ENCODE results near the gene C4orf33.

C4orf33 gene

GRCh38 chr4:129131343-129131742, 35.4 kb downstream of the C4orf33 start:
- no peak for DNase-seq

- no peak for DNase-seq
Measured at GRCh38 chr4:129136433-129136832, 40.5 kb downstream of the C4orf33 start.

- DNase-seq = no peak
Measured at GRCh38 chr4:129138810-129139496, 43.0 kb downstream of the C4orf33 start.

DNA sequence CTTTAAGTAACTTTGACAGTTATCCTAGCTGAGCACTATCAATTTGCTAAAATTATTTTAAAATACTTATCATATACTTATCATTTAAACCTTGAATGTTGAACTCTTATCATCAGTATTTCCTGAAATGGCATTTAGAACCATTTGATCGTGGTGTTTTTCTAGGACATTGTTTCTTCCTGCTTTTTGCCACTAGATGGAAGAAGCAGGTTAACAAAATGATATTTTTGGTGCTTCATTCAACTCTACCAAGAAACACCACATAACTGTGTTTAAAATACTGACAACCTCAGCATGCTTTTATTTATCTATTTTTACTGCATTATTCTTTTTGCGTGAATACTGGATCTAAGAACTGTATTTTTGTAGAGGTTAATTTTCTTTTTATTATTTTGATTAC, 44.6 kb downstream of the C4orf33 start:
- no peak for DNase-seq

GRCh38 chr4:129143359-129143758, 47.4 kb downstream of the C4orf33 start:
- no peak for DNase-seq

DNA sequence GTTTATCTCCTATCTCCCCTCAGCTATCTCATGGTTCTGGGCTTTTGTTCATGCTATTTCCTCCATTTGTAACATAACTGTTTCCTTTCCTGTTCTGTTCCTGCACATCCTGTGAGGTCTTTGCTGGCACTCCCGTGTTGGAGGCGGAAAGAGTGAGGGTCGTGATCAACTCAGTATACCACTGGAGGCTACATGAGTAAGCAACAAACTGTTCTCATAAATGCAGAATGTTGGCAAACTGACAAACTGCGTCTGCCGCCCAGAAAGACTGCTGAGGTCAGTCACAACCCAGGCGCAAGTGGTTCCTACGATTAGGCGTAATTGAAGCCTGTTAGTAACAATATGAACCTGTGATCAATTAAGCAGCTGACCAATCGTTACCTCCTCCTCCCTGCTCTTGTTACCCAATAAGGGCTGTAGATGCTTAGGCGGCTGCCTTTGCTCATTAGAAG, 48.8 kb downstream of the C4orf33 start:
- no peak for DNase-seq

DNA sequence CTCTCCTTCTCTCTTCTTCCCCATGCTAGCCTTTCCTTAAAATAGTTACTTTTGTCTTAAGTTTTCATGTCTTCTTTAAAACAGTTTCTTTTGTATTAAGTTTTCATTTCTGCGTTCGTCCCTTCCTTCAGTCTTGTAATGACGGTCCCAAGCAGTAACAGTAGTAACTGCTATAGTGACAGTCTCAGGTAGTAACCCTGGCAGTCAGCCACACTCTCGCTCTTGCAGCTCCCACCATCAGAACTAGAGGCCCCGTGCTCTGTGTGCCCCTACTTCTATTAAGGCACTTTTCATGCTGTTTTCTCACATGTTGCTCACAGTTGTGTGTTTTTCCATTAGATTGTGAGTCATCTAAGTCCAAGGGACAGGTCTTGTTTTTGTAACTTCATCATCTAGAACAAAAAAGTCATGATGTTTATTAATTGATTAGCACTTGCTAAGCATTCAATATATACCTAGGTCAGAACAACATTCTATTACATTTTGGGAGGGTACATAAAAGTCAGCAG, 49.3 kb downstream of the C4orf33 start:
- DNase-seq = no peak

- DNase-seq = no peak
Measured at GRCh38 chr4:129146639-129147038, 50.7 kb downstream of the C4orf33 start.

GRCh38 chr4:129148892-129149291, 52.9 kb downstream of the C4orf33 start:
- no peak for DNase-seq

DNA sequence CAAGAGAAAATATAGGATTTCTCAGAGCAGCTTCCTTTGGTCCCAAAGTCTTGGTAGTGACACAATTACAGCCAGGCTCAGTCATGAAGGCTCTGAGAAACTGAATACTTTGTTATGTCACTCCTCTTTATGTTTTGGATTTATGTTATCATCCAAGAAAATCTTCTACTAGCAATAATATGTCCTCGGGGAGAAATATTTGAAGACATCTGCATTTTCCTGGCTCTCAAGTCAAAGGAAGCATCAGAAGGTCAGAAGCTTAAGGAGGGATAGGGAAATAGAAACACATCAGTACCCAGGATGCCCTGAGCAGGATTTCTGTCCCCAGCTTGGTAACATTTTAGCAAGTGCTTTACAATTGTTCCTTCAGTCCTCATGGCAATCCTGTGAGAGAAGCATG, 54.0 kb downstream of the C4orf33 start:
- DNase-seq = no peak

GRCh38 chr4:129152350-129152749, 56.4 kb downstream of the C4orf33 start:
- DNase-seq = no peak

GRCh38 chr4:129153700-129154099, 57.7 kb downstream of the C4orf33 start:
- no peak for DNase-seq

DNA sequence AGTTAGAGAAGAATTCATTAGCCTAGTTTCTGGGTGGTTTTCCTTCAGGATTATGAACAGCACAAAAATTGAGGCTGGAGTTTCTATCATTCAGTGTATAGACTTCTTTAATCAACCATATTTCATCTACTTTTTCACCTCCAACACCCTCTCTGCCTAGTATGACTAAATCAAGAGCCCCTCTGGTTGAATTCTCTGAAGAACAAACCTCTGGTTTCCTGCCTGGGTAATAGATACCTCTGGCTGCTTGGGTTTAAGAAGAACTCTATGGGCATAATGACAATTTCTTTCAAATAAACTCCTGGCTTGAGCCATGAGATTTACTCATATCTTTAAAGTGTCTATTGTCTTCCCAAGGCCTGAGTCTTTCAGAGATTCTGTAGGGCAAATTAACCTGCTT, 66.5 kb downstream of the C4orf33 start:
- DNase-seq = no peak

GRCh38 chr4:129163427-129163826, 67.5 kb downstream of the C4orf33 start:
- DNase-seq = no peak

GRCh38 chr4:129164243-129164642, 68.3 kb downstream of the C4orf33 start:
- no peak for DNase-seq
